GM12878 (cell line): ENCODE data around the gene NPBWR2. TPM values are rescaled to one million over a fixed set of nuclear protein-coding genes. Genes with fewer than 3 reads are reported as not detected.

Experiments
- ATAC-seq: fragments of 200-7000 bp; cut with Tn5 transposase; 3 replicates; pipeline ENCODE4 v1.9.1; 2020; ENCODE audit warnings: mild to moderate bottlenecking, moderate library complexity
- BruUV-seq: library from RNA; stranded (reverse); fragments of 400-500 nt; replicated peaks from 2 replicates; lab custom pipeline; 2021; lab: Mats Ljungman, UMichigan
- CTCF ChIA-PET: fragments of 300-600 bp; sonication (Branson Sonifier 250); formaldehyde crosslinking; extraction: SDS; loops from one replicate; lab custom pipeline; 2021; ENCODE audit warnings: inconsistent platforms; lab: Yijun Ruan, JAX
- POLR2A ChIA-PET: fragments of 350-600 bp; formaldehyde crosslinking; extraction: SDS; loops from one replicate; lab custom pipeline; 2021; ENCODE audit warnings: inconsistent platforms; lab: Charles Lee
- RAD21 ChIA-PET: fragments of 300-600 bp; sonication (Branson Sonifier 250); formaldehyde crosslinking; loops from one replicate; lab custom pipeline; 2023; ENCODE audit warnings: antibody characterized with exemption; ENCODE audit not compliant: unreplicated experiment; lab: Charles Lee
- SMC1A ChIA-PET: fragments of 300-600 bp; sonication (Branson Sonifier 250); formaldehyde crosslinking; loops from one replicate; lab custom pipeline; 2023; ENCODE audit not compliant: unreplicated experiment, uncharacterized antibody; lab: Charles Lee
- DNase-seq: peaks from one replicate; pipeline ENCODE4 v3.0.0-alpha.2; 2011; ENCODE audit warnings: low read depth, low spot score
- FAIRE-seq: peaks from 3 replicates; lab custom pipeline; 2011; peaks lifted over from hg19 to GRCh38; lab: Jason Lieb, UNC
- H2AFZ ChIP-seq: 2 replicates; pipeline ENCODE4 v1.6.0; 2011; ENCODE audit warnings: low read depth, low read length, control low read depth; ENCODE audit not compliant: control insufficient read depth
- H3K27ac ChIP-seq: 2 replicates; pipeline ENCODE4 v1.5.1; 2011; ENCODE audit warnings: control low read depth; ENCODE audit not compliant: control insufficient read depth, insufficient read depth
- H3K27me3 ChIP-seq, 2 experiments: replicated peaks in 1 of 2; 2 replicates each; pipeline versions ENCODE4 v1.6.0 to v1.6.1; 2011; ENCODE audit warnings: low read length in 1 of 2; ENCODE audit not compliant: control insufficient read depth in 2 of 2, insufficient read depth in 2 of 2
- H3K36me3 ChIP-seq, 2 experiments: 2 replicates each; pipeline ENCODE4 v1.5.1; 2011; ENCODE audit warnings: low read length in 1 of 2; ENCODE audit not compliant: control insufficient read depth in 2 of 2, insufficient read depth in 2 of 2
- H3K4me1 ChIP-seq: 2 replicates; pipeline ENCODE4 v1.6.1; 2011; ENCODE audit warnings: mild to moderate bottlenecking, low read length, moderate library complexity, mixed read lengths; ENCODE audit not compliant: control insufficient read depth, insufficient read depth
- H3K4me2 ChIP-seq: 2 replicates; pipeline ENCODE4 v1.6.0; 2011; ENCODE audit warnings: control low read depth; ENCODE audit not compliant: control insufficient read depth, insufficient read depth
- H3K4me3 ChIP-seq: fragments of 200-600 bp; sonication (generic); 2 replicates; pipeline ENCODE4 v1.5.1; 2016
- H3K79me2 ChIP-seq: 2 replicates; pipeline ENCODE4 v1.6.0; 2011; ENCODE audit warnings: low read length; ENCODE audit not compliant: control insufficient read depth, insufficient read depth
- H3K9ac ChIP-seq: 2 replicates; pipeline ENCODE4 v1.8.0; 2011; ENCODE audit warnings: low read length, control low read depth, mixed read lengths; ENCODE audit not compliant: control insufficient read depth, insufficient read depth
- H3K9me3 ChIP-seq: replicated peaks from 3 replicates; pipeline ENCODE4 v1.5.1; 2011; ENCODE audit warnings: mild to moderate bottlenecking, low read length; ENCODE audit not compliant: control insufficient read depth, insufficient read depth
- H4K20me1 ChIP-seq: 2 replicates; pipeline ENCODE4 v1.6.0; 2011; ENCODE audit not compliant: control insufficient read depth, insufficient read depth
- ELK1 ChIP-seq: IDR thresholded peaks from 2 replicates; pipeline ENCODE4 v1.6.1; 2012; ENCODE audit warnings: low read depth, low read length, improper control_type of control experiment
- FOXK2 ChIP-seq: fragments of 450-650 bp; IDR thresholded peaks from 2 replicates; pipeline ENCODE4 v1.6.1; 2017; ENCODE audit warnings: mild to moderate bottlenecking, moderate library complexity
- PAX8 ChIP-seq: fragments of 450-650 bp; IDR thresholded peaks from 2 replicates; pipeline ENCODE4 v1.6.1; 2017; ENCODE audit warnings: mild to moderate bottlenecking, moderate library complexity
- ZNF687 ChIP-seq: fragments of 450-650 bp; IDR thresholded peaks from 2 replicates; pipeline ENCODE4 v1.6.1; 2017; ENCODE audit warnings: mild to moderate bottlenecking, moderate library complexity
- WGBS: methylation state at CpG from one replicate; pipeline ENCODE4 v1.1.6; 2016; ENCODE audit warnings: low lambda C conversion rate; ENCODE audit not compliant: insufficient replicate concordance, insufficient coverage; ENCODE audit errors: missing lambda C conversion rate; 5-methylcytosine and 5-hydroxymethylcytosine counted together
- in situ Hi-C: fragments of 300-500 bp; cut with MboI; formaldehyde crosslinking; loops from 9 replicates; pipeline ENCODE4 v1.14.3; 2018; ENCODE audit warnings: mixed read lengths
- intact Hi-C: fragments of 100-400 bp; cut with micrococcal nuclease; formaldehyde crosslinking; loops from one replicate; pipeline ENCODE4 v1.14.2; 2022; ENCODE audit not compliant: unreplicated experiment
- polyA plus RNA-seq, 11 experiments: library from polyadenylated mRNA; depleted of rRNA in 4 of 11; unstranded in 6 of 11; stranded (reverse) in 5 of 11; fragments of >200 nt; fragmentation: Nextera tagmentation in 4 of 11; fragmentation: Illumina TruSeq in 1 of 11; extraction: Ambion mirVana in 4 of 11; extraction: Trizol in 1 of 11; gene quantifications; 1 replicate in 1 of 11; 2 replicates in 10 of 11; pipeline versions ENCODE4 v1.2.1 to v1.2.3, GENCODE V29; 2011 to 2016; ENCODE audit warnings: inconsistent platforms in 2 of 11, missing spikeins in 2 of 11, low read depth in 1 of 11
- total RNA-seq, 4 experiments: library from RNA; depleted of rRNA in 3 of 4; stranded (reverse); fragments of >200 nt in 3 of 4; fragmentation: Illumina TruSeq in 1 of 4; extraction: Trizol in 1 of 4; gene quantifications; 2 replicates each; pipeline versions ENCODE4 v1.2.1 to v1.2.3, GENCODE V29; 2013 to 2021
- TF ChIP-seq, protein P1 (sequence below): fragments of 450-650 bp; IDR thresholded peaks from 2 replicates; pipeline ENCODE4 v1.6.1; 2017; ENCODE audit warnings: low read depth, mild to moderate bottlenecking, moderate library complexity

The NPBWR2 gene
- total and polyA plus RNA-seq, 10 of the 15 experiments (the other 5 are each of a cell fraction or from before 2014, with no cell fraction given): not detected

- no peak for TF ChIP-seq ZNF687
- no peak for TF ChIP-seq ELK1
- TF ChIP-seq FOXK2: no peak
Observed at GRCh38 chr20:64116016-64116415, 8.7 kb upstream of the NPBWR2 start (continued).

- no peak overlapping the region for H2AFZ ChIP-seq
- BruUV-seq: no TSS peak
- CTCF ChIA-PET: interaction anchor here (1.0 to 2.8 kb wide), 2 partner anchors 16 to 31 kb away, joined by 3 to 12 read pairs; partner anchors contain the start of gene LKAAEAR1
Observed at GRCh38 chr20:64115171-64115911, 8.0 kb upstream of the NPBWR2 start.

More at GRCh38 chr20:64115171-64115911, 8.0 kb upstream of the NPBWR2 start:
- intact Hi-C loops (no loop called here), in situ Hi-C loops (no loop called here)
- SMC1A ChIA-PET: interaction anchor here (0.6 kb wide), 2 partner anchors 118 to 125 kb away, joined by 3 to 4 read pairs; no protein-coding TSS in a partner anchor
- H3K9ac ChIP-seq: no peak overlapping the region
- H3K9me3 ChIP-seq: no peaks in the 10 kb centered on the region
- no peaks in the 10 kb centered on the region for H4K20me1 ChIP-seq
- no peak overlapping the region for H3K4me2 ChIP-seq
- peaks cover 5% of the 10 kb centered on the region for H3K4me1 ChIP-seq
- no peak for FAIRE-seq
- TF ChIP-seq PAX8: no peak
- TF ChIP-seq, protein P1, sequence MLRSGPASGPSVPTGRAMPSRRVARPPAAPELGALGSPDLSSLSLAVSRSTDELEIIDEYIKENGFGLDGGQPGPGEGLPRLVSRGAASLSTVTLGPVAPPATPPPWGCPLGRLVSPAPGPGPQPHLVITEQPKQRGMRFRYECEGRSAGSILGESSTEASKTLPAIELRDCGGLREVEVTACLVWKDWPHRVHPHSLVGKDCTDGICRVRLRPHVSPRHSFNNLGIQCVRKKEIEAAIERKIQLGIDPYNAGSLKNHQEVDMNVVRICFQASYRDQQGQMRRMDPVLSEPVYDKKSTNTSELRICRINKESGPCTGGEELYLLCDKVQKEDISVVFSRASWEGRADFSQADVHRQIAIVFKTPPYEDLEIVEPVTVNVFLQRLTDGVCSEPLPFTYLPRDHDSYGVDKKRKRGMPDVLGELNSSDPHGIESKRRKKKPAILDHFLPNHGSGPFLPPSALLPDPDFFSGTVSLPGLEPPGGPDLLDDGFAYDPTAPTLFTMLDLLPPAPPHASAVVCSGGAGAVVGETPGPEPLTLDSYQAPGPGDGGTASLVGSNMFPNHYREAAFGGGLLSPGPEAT: no peak
- no peak overlapping the region for H3K27ac ChIP-seq
- WGBS: 44% methylated on average over 14 of the region's 14 CpGs
- DNase-seq: no peak
- no peak for ATAC-seq
- H3K4me3 ChIP-seq: no peak overlapping the region
- POLR2A ChIA-PET: interaction anchor here (1.0 kb wide), 1 partner anchor 32 kb away, joined by 3 read pairs; no protein-coding TSS in a partner anchor
- no peaks in the 10 kb centered on the region for H3K79me2 ChIP-seq
- no peaks in the 10 kb centered on the region for H3K36me3 ChIP-seq
- RAD21 ChIA-PET: interaction anchor here (1.7 kb wide), 1 partner anchor 34 kb away, joined by 6 read pairs; no protein-coding TSS in a partner anchor
- peaks cover 0 to 3% of the 10 kb centered on the region in 2 experiments; a peak in 1 of 4 replicates for H3K27me3 ChIP-seq
